Measurements from ENCODE around the gene NPC2. TPM values are rescaled to one million over a fixed set of nuclear protein-coding genes. Genes with fewer than 3 reads are reported as not detected.

The NPC2 gene
- total and polyA plus RNA-seq, 9 of the 15 experiments (the other 6 are each of a cell fraction or from before 2014, with no cell fraction given), result 16.6 to 74.1 (median 32.6) TPM

- TF ChIP-seq RREB1 (CRISPR knock-in tag; IDR thresholded peaks at IDR 0.05) (no peak), CEBPZ (IDR thresholded peaks at IDR 0.05; ENCODE audit: borderline replicate concordance, low read depth, low read length) (no peak), ADNP (tag; IDR thresholded peaks at IDR 0.05) (no peak), ATF1 (CRISPR knock-in tag; IDR thresholded peaks at IDR 0.05) (no peak), ATF1 (tag; IDR thresholded peaks at IDR 0.05) (no peak), KDM4B (IDR thresholded peaks at IDR 0.05; ENCODE audit: borderline replicate concordance in 2 of 2, low read depth in 1 of 2) (no peak), PREB (CRISPR knock-in tag; IDR thresholded peaks at IDR 0.05) (no peak), E2F6 (IDR thresholded peaks at IDR 0.05; ENCODE audit: borderline replicate concordance in 1 of 2, extremely low read depth in 1 of 2, insufficient read depth in 1 of 2, insufficient read length in 1 of 2, low read depth in 1 of 2, low read length in 1 of 2, poor library complexity in 1 of 2, severe bottlenecking in 1 of 2) (no peak), DACH1 (IDR thresholded peaks at IDR 0.05; ENCODE audit: partially characterized antibody) (no peak), SLC30A9 (CRISPR knock-in tag; IDR thresholded peaks at IDR 0.05) (no peak)
Observed at GRCh38 chr14:74507840-74508239, 14.7 kb upstream of the NPC2 start (continued).

All from K562 (cell line).